Measurements from ENCODE around the gene ALG14.

The ALG14 gene

DNA sequence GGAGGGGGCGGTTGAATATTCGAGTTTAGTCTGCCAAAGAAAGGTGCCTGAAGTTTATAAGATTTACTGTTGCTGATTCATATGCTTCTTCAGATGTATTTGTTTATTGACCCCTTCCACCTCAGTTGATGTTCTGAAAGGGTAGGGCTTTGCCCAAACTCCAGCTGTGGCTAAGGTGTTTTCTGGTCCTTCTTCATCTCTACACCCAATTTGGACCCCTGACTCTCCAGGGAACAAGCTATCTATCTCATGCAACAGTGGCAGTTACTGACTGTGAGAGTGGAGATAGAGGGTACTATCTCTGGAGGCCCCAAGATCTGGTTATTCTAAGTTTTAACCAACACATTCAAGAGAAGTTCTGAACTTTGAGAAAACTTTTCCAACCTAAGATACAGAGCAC, 12.6 kb upstream of the ALG14 start:
- Histone ChIP-seq H3K36me3 (ENCODE audit: insufficient read depth, low read length) (no peaks in the 10 kb centered on the region), H3K27ac (ENCODE audit: low read depth, low read length, poor library complexity, severe bottlenecking) (no peak overlapping the region), H3K9me2 (ENCODE audit: low read depth, low read length) (no peaks in the 10 kb centered on the region), H3K27me3 (ENCODE audit: insufficient read depth, low read length) (no peaks in the 10 kb centered on the region), H3K4me2 (ENCODE audit: low read length) (no peak overlapping the region), H3K4me1 (ENCODE audit: insufficient read depth, low read length, severe bottlenecking) (no peaks in the 10 kb centered on the region), H3K4me3 (ENCODE audit: low read depth, low read length, poor library complexity, severe bottlenecking) (no peak overlapping the region), H3F3A (ENCODE audit: insufficient read depth, low read length) (no peaks in the 10 kb centered on the region), H3K9me3 (ENCODE audit: low read length) (no peaks in the 10 kb centered on the region), H4K20me1 (ENCODE audit: insufficient read depth, low read length) (no peaks in the 10 kb centered on the region), H3K9ac (ENCODE audit: low read length) (no peak overlapping the region), H2AFZ (ENCODE audit: low read length) (no peak overlapping the region), H3K79me2 (ENCODE audit: insufficient read depth, low read length) (no peaks in the 10 kb centered on the region)
- TF ChIP-seq, protein P1, sequence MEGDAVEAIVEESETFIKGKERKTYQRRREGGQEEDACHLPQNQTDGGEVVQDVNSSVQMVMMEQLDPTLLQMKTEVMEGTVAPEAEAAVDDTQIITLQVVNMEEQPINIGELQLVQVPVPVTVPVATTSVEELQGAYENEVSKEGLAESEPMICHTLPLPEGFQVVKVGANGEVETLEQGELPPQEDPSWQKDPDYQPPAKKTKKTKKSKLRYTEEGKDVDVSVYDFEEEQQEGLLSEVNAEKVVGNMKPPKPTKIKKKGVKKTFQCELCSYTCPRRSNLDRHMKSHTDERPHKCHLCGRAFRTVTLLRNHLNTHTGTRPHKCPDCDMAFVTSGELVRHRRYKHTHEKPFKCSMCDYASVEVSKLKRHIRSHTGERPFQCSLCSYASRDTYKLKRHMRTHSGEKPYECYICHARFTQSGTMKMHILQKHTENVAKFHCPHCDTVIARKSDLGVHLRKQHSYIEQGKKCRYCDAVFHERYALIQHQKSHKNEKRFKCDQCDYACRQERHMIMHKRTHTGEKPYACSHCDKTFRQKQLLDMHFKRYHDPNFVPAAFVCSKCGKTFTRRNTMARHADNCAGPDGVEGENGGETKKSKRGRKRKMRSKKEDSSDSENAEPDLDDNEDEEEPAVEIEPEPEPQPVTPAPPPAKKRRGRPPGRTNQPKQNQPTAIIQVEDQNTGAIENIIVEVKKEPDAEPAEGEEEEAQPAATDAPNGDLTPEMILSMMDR (IDR thresholded peaks at IDR 0.05; ENCODE audit: low read length): no peak
- TF ChIP-seq EZH2 (IDR thresholded peaks at IDR 0.05; ENCODE audit: borderline replicate concordance, low read length): no peak

DNA sequence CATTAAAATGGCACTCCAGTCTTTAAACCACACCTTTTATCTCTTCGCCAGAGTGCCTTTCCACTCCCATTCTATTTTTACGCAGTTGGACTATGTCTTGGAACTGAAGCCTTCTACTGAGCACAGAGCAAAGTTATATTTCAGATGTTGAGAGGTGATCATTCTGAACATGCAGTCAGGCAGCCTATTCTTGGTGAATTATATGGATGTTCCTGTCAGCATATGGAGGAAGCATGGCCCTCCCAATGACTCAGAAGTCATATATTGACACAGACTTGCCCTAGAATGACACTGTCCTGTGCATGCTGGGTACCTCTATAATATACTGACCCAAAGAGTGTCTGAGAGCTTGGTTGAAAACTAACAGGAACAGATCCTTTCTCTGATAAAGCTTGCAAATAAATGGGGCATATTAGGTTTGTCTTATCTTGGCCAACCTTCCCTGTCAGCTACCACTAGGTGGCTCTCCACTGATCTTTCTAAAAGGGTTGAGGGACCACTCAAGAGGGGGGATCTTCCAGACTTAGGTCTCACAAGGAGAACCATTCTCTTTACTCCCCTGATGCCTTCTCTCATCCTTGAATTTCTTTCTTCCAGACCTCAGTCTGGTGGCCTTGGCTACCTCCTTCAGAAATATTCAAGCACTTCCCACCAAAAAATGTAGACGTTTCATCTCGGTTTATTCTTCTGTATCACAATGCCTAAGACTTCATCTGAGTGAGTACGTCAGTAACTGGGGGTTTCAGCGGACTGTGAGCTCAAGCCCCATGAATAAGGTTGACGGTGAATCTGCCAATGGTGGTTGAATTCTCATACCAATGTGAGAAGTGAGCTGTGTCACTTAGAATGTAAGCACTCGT, 11.8 kb upstream of the ALG14 start:
- H3K27me3 ChIP-seq (ENCODE audit: insufficient read depth, low read length): no peaks in the 10 kb centered on the region
- no peaks in the 10 kb centered on the region for H3K4me1 ChIP-seq (ENCODE audit: insufficient read depth, low read length, severe bottlenecking)
- H4K20me1 ChIP-seq (ENCODE audit: insufficient read depth, low read length): no peaks in the 10 kb centered on the region
- no peak for TF ChIP-seq EZH2 (IDR thresholded peaks at IDR 0.05; ENCODE audit: borderline replicate concordance, low read length)
- TF ChIP-seq, protein P1 (IDR thresholded peaks at IDR 0.05; ENCODE audit: low read length): peak; percentile 81
- no peak overlapping the region for H2AFZ ChIP-seq (ENCODE audit: low read length)
- no peaks in the 10 kb centered on the region for H3K9me3 ChIP-seq (ENCODE audit: low read length)
- no peaks in the 10 kb centered on the region for H3K79me2 ChIP-seq (ENCODE audit: insufficient read depth, low read length)
- no peak overlapping the region for H3K4me3 ChIP-seq (ENCODE audit: low read depth, low read length, poor library complexity, severe bottlenecking)
- H3K27ac ChIP-seq (ENCODE audit: low read depth, low read length, poor library complexity, severe bottlenecking): no peak overlapping the region
- H3K4me2 ChIP-seq (ENCODE audit: low read length): no peak overlapping the region
- H3K9me2 ChIP-seq (ENCODE audit: low read depth, low read length): no peaks in the 10 kb centered on the region
- H3K9ac ChIP-seq (ENCODE audit: low read length): no peak overlapping the region
- no peaks in the 10 kb centered on the region for H3F3A ChIP-seq (ENCODE audit: insufficient read depth, low read length)
- no peaks in the 10 kb centered on the region for H3K36me3 ChIP-seq (ENCODE audit: insufficient read depth, low read length)

DNA sequence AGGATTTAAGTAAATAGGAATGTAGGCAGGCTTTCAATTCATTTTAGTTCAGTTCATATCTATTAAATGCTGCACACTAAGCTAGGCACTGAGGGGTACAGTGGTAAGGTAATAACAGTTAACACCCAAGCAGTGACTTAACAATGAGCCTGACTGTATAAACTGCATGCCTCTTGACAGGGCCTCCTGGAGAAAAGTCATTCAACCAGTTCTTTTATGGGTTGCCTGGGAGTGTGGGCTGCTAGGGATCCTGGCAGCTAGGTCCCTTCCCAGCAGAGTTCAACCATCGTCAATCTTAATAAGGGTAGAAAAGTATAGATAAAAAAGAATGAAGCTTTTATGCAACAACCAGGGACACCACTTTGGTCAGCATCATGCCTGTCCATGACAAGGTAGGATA, 8.1 kb upstream of the ALG14 start:
- no peaks in the 10 kb centered on the region for H3K9me3 ChIP-seq (ENCODE audit: low read length)
- no peak overlapping the region for H3K4me3 ChIP-seq (ENCODE audit: low read depth, low read length, poor library complexity, severe bottlenecking)
- H3F3A ChIP-seq (ENCODE audit: insufficient read depth, low read length): no peaks in the 10 kb centered on the region
- no peaks in the 10 kb centered on the region for H3K79me2 ChIP-seq (ENCODE audit: insufficient read depth, low read length)
- H2AFZ ChIP-seq (ENCODE audit: low read length): no peak overlapping the region
- H3K4me1 ChIP-seq (ENCODE audit: insufficient read depth, low read length, severe bottlenecking): no peaks in the 10 kb centered on the region
- no peaks in the 10 kb centered on the region for H3K27me3 ChIP-seq (ENCODE audit: insufficient read depth, low read length)
- H3K9me2 ChIP-seq (ENCODE audit: low read depth, low read length): no peaks in the 10 kb centered on the region
- H3K36me3 ChIP-seq (ENCODE audit: insufficient read depth, low read length): no peaks in the 10 kb centered on the region
- no peak overlapping the region for H3K27ac ChIP-seq (ENCODE audit: low read depth, low read length, poor library complexity, severe bottlenecking)
- H4K20me1 ChIP-seq (ENCODE audit: insufficient read depth, low read length): no peaks in the 10 kb centered on the region
- TF ChIP-seq, protein P1 (IDR thresholded peaks at IDR 0.05; ENCODE audit: low read length): no peak
- H3K9ac ChIP-seq (ENCODE audit: low read length): no peak overlapping the region
- no peak overlapping the region for H3K4me2 ChIP-seq (ENCODE audit: low read length)

Measured in OCI-LY1 (cell line).